IMR-90 (cell line): ENCODE measurements around the gene CD79A. TPM values are rescaled to one million over a fixed set of nuclear protein-coding genes. Genes with fewer than 3 reads are reported as not detected.

Source experiments
- ATAC-seq: fragments of 200-7000 bp; cut with Tn5 transposase; 2 replicates; pipeline ENCODE4 v1.9.1; 2020; ENCODE audit warnings: low read depth, mild to moderate bottlenecking, moderate library complexity
- BruUV-seq: library from RNA; stranded (reverse); fragments of 400-500 nt; replicated peaks from 2 replicates; lab custom pipeline; 2021; lab: Mats Ljungman, UMichigan
- CTCF ChIA-PET: fragments of 300-600 bp; formaldehyde crosslinking; extraction: SDS; loops from one replicate; lab custom pipeline; 2021; ENCODE audit warnings: antibody characterized with exemption; lab: Yijun Ruan, JAX
- POLR2A ChIA-PET: fragments of 300-600 bp; sonication (Branson Sonifier 250); formaldehyde crosslinking; loops from one replicate; lab custom pipeline; 2022; ENCODE audit warnings: antibody characterized with exemption; ENCODE audit not compliant: unreplicated experiment; lab: Charles Lee
- DNase-seq: peaks from one replicate; pipeline ENCODE4 v3.0.0; 2013
- H2AFZ ChIP-seq: replicated peaks from 2 replicates; pipeline ENCODE3; 2013; ENCODE audit warnings: low read length, mild to moderate bottlenecking; ENCODE audit not compliant: poor library complexity
- H2AK5ac ChIP-seq: 2 replicates; pipeline ENCODE4 v1.6.1; 2013; ENCODE audit warnings: low read depth, low read length, inconsistent platforms
- H2AK9ac ChIP-seq: replicated peaks from 2 replicates; pipeline ENCODE3; 2013; ENCODE audit warnings: mild to moderate bottlenecking, low read depth, low read length, moderate library complexity; ENCODE audit not compliant: poor library complexity
- H2BK120ac ChIP-seq: 2 replicates; pipeline ENCODE4 v1.6.1; 2013; ENCODE audit warnings: low read depth, low read length, inconsistent platforms
- H2BK15ac ChIP-seq: 3 replicates; pipeline ENCODE4 v1.6.1; 2013; ENCODE audit warnings: low read depth, low read length, inconsistent platforms
- H2BK20ac ChIP-seq: 2 replicates; pipeline ENCODE4 v1.6.1; 2013; ENCODE audit warnings: low read depth, mild to moderate bottlenecking, inconsistent platforms, low read length, moderate library complexity
- H2BK5ac ChIP-seq: 2 replicates; pipeline ENCODE4 v1.6.1; 2013; ENCODE audit warnings: mild to moderate bottlenecking, low read depth, low read length, inconsistent platforms; ENCODE audit not compliant: poor library complexity, severe bottlenecking
- H3K14ac ChIP-seq: replicated peaks from 2 replicates; pipeline ENCODE4 v1.6.1; 2013; ENCODE audit warnings: low read depth, low read length, inconsistent platforms
- H3K18ac ChIP-seq: 2 replicates; pipeline ENCODE4 v1.6.1; 2013; ENCODE audit warnings: low read depth, low read length, control low read depth
- H3K23ac ChIP-seq: 2 replicates; pipeline ENCODE4 v1.6.1; 2013; ENCODE audit warnings: low read depth, low read length, inconsistent platforms
- H3K27ac ChIP-seq: 2 replicates; pipeline ENCODE4 v1.5.1; 2013; ENCODE audit warnings: mild to moderate bottlenecking, control low read depth, low read length; ENCODE audit not compliant: insufficient read depth
- H3K27me3 ChIP-seq: 2 replicates; pipeline ENCODE4 v1.6.1; 2013; ENCODE audit warnings: low read length; ENCODE audit not compliant: control insufficient read depth, insufficient read depth
- H3K36me3 ChIP-seq: 2 replicates; pipeline ENCODE4 v1.6.1; 2013; ENCODE audit warnings: low read length, mixed read lengths; ENCODE audit not compliant: control insufficient read depth, insufficient read depth
- H3K4ac ChIP-seq: 2 replicates; pipeline ENCODE4 v1.6.1; 2013; ENCODE audit warnings: low read depth, low read length, inconsistent platforms
- H3K4me1 ChIP-seq: 2 replicates; pipeline ENCODE4 v1.6.1; 2013; ENCODE audit warnings: low read length, mixed read lengths; ENCODE audit not compliant: control insufficient read depth, insufficient read depth
- H3K4me2 ChIP-seq: 2 replicates; pipeline ENCODE4 v1.6.1; 2013; ENCODE audit warnings: low read depth, mild to moderate bottlenecking, control low read depth, low read length, moderate library complexity
- H3K4me3 ChIP-seq: 2 replicates; pipeline ENCODE4 v1.5.1; 2013; ENCODE audit warnings: low read depth, mild to moderate bottlenecking, control low read depth, low read length, moderate library complexity; ENCODE audit not compliant: insufficient read depth
- H3K56ac ChIP-seq: 2 replicates; pipeline ENCODE4 v1.6.1; 2013; ENCODE audit warnings: low read length, inconsistent platforms; ENCODE audit not compliant: insufficient read depth; ENCODE audit errors: extremely low read depth
- H3K79me1 ChIP-seq, 2 experiments: 2 replicates each; pipeline ENCODE4 v1.6.1; 2013; ENCODE audit warnings: low read length in 2 of 2, inconsistent platforms in 1 of 2, low read depth in 1 of 2
- H3K9ac ChIP-seq: 2 replicates; pipeline ENCODE4 v1.6.1; 2013; ENCODE audit warnings: low read depth, low read length, control low read depth
- H3K9me1 ChIP-seq: 2 replicates; pipeline ENCODE4 v1.6.1; 2013; ENCODE audit warnings: low read length, inconsistent platforms; ENCODE audit not compliant: insufficient read depth
- H3K9me3 ChIP-seq: 2 replicates; pipeline ENCODE4 v1.6.1; 2013; ENCODE audit warnings: low read length; ENCODE audit not compliant: control insufficient read depth, insufficient read depth
- H4K20me1 ChIP-seq: 2 replicates; pipeline ENCODE4 v1.6.1; 2013; ENCODE audit warnings: low read length, inconsistent platforms; ENCODE audit not compliant: insufficient read depth
- H4K5ac ChIP-seq: 2 replicates; pipeline ENCODE4 v1.6.1; 2013; ENCODE audit warnings: mild to moderate bottlenecking, low read depth, low read length, control low read depth
- H4K8ac ChIP-seq, 2 experiments: 2 replicates each; pipeline ENCODE4 v1.6.1; 2013; ENCODE audit warnings: low read depth in 2 of 2, low read length in 2 of 2, control low read depth in 1 of 2, inconsistent platforms in 1 of 2
- H4K91ac ChIP-seq: 2 replicates; pipeline ENCODE4 v1.6.1; 2013; ENCODE audit warnings: low read depth, low read length, inconsistent platforms; ENCODE audit not compliant: insufficient read depth
- BHLHE40 ChIP-seq: fragments of 150-350 bp; IDR thresholded peaks from 2 replicates; pipeline ENCODE4 v1.6.1; 2016; ENCODE audit warnings: mild to moderate bottlenecking, low read depth, low read length
- CEBPB ChIP-seq: IDR thresholded peaks from 2 replicates; pipeline ENCODE4 v1.6.1; 2012; ENCODE audit warnings: low read depth, low read length, improper control_type of control experiment
- CHD1 ChIP-seq: IDR thresholded peaks from 2 replicates; pipeline ENCODE4 v1.6.1; 2012; ENCODE audit warnings: low read depth, low read length, improper control_type of control experiment
- MAFK ChIP-seq: IDR thresholded peaks from 2 replicates; pipeline ENCODE4 v1.6.1; 2012; ENCODE audit warnings: low read depth, low read length, improper control_type of control experiment
- MXI1 ChIP-seq: IDR thresholded peaks from 2 replicates; pipeline ENCODE4 v1.6.1; 2012; ENCODE audit warnings: low read depth, mild to moderate bottlenecking, low read length, moderate library complexity, borderline replicate concordance
- NFE2L2 ChIP-seq: fragments of 150-350 bp; IDR thresholded peaks from 2 replicates; pipeline ENCODE4 v1.6.1; 2016; ENCODE audit warnings: low read depth, mild to moderate bottlenecking, low read length
- POLR2A ChIP-seq: IDR thresholded peaks from 2 replicates; pipeline ENCODE4 v1.6.1; 2012; ENCODE audit warnings: mild to moderate bottlenecking, low read depth, low read length
- RFX5 ChIP-seq: IDR thresholded peaks from 2 replicates; pipeline ENCODE4 v1.8.0; 2012; ENCODE audit warnings: low read depth, mild to moderate bottlenecking, low read length, moderate library complexity
- SMC3 ChIP-seq: fragments of 150-350 bp; IDR thresholded peaks from 2 replicates; pipeline ENCODE4 v1.6.1; 2016; ENCODE audit warnings: low read depth, mild to moderate bottlenecking, antibody characterized with exemption, low read length, moderate library complexity
- WGBS, 2 experiments: methylation state at CpG; one replicate each; pipeline versions ENCODE4 v1.1.5 to v1.1.7; 2013; ENCODE audit warnings: missing lambda C conversion rate in 2 of 2; ENCODE audit not compliant: insufficient read length in 1 of 2; ENCODE audit errors: extremely low coverage in 2 of 2; 5-methylcytosine and 5-hydroxymethylcytosine counted together
- dilution Hi-C: fragments of 300-500 bp; cut with HindIII; formaldehyde crosslinking; loops from one replicate; pipeline ENCODE4 v1.14.3; 2018; ENCODE audit warnings: low sequenced_read_pairs; ENCODE audit not compliant: unreplicated experiment
- in situ Hi-C: fragments of 300-500 bp; cut with MboI; formaldehyde crosslinking; loops from 3 replicates; pipeline ENCODE4 v1.14.3; 2019; ENCODE audit warnings: low sequenced_read_pairs, inconsistent platforms, mixed read lengths
- intact Hi-C: fragments of 100-400 bp; cut with micrococcal nuclease; formaldehyde crosslinking; loops from 2 replicates; pipeline ENCODE4 v1.10.0; 2022
- polyA plus RNA-seq, 3 experiments: library from polyadenylated mRNA; depleted of rRNA; stranded (reverse); fragments of >200 nt; gene quantifications; 2 replicates each; pipeline ENCODE4 v1.2.3, GENCODE V29; 2012; ENCODE audit warnings: low replicate concordance in 1 of 3
- total RNA-seq: library from RNA; depleted of rRNA; stranded (reverse); fragments of >200 nt; gene quantifications from 2 replicates; pipeline ENCODE4 v1.2.3, GENCODE V29; 2012
- TF ChIP-seq, protein P1 (sequence below): fragments of 150-350 bp; IDR thresholded peaks from 2 replicates; pipeline ENCODE4 v1.6.1; 2017; ENCODE audit warnings: mild to moderate bottlenecking, antibody characterized with exemption, low read length, low read depth
- TF ChIP-seq, protein P2 (sequence below): fragments of 150-350 bp; IDR thresholded peaks from 2 replicates; pipeline ENCODE4 v1.6.1; 2016; ENCODE audit warnings: low read depth, mild to moderate bottlenecking, low read length, moderate library complexity, borderline replicate concordance

Gene CD79A
- total and polyA plus RNA-seq, 2 of the 4 experiments (the other 2 are of a cell fraction) = 0.19 TPM; not detected in 1

DNA sequence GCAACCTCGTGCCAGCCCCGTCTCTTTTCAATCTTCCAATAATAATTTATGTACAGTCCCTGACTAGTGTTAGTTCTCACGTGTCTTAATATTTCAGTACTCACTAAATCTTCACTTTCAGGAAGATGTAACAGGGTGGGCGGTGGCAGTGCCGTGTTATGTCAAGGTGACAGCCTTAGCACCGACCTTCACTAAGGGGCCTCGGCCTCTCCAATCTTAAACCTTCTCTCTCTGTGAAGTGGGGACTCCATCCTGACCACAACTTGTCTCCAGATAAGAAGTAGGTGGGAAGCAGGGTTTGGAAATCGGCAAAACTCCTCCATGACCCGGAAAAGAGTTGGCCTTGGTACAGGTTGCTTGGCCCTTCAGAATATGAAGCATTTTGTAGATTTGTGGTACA lies 15.2 kb upstream of the CD79A start (continued):
- TF ChIP-seq MXI1 (no peak), POLR2A (no peak)
- TF ChIP-seq, protein P1, sequence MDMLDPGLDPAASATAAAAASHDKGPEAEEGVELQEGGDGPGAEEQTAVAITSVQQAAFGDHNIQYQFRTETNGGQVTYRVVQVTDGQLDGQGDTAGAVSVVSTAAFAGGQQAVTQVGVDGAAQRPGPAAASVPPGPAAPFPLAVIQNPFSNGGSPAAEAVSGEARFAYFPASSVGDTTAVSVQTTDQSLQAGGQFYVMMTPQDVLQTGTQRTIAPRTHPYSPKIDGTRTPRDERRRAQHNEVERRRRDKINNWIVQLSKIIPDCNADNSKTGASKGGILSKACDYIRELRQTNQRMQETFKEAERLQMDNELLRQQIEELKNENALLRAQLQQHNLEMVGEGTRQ = no peak

DNA sequence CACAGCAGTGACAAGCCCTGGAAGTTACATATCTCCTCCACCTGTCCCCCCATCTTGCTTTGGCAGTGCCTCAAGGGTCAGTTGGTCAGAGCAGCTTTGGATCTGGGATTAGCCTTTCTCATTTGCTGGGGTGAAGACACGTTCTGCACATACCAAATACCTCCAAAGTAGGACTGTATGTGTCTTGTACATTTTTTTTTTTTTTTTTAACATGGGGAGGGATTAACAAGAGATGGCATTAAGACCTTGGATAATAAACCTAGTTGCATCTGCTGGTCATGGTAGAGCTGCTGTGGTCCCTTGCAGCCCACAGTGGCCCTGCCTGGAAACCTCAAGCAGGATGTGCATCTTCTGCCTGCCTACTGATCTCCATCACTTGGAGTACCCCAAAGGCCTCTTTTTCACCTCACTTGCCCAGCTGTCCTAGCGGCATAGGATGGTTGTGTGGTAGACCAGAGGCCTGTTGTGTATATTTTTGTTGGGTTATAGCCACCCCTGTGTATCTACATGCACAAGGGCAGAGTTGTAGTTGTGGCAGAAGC lies 14.6 kb upstream of the CD79A start:
- H3K4me3 ChIP-seq = no peak overlapping the region
- no peak overlapping the region for H4K5ac ChIP-seq
- H4K8ac ChIP-seq = no peak overlapping the region; a peak in 1 of 4 replicates
- BruUV-seq = no TSS peak
- DNase-seq (no peak), ATAC-seq (no peak)
- no peak overlapping the region for H3K56ac ChIP-seq
- no peak overlapping the region for H2BK15ac ChIP-seq
- H4K20me1 ChIP-seq = peaks cover 68% of the 10 kb centered on the region
- in situ Hi-C loops = no loop called here
- ChIA-PET CTCF (interaction anchor here (0.7 kb wide), 1 partner anchor 499 kb away, joined by 7 read pairs; the partner anchor contains the start of gene B9D2), POLR2A (no interaction called here)
- H2AFZ ChIP-seq = no peak overlapping the region
- H3K23ac ChIP-seq = 0 out of 2 replicates have a peak overlapping the region, but pooled peaks have one; percentile 68
- no CpG with 5 or more reads among the region's 2 CpGs for WGBS, 2 experiments
- H3K27me3 ChIP-seq = no peaks in the 10 kb centered on the region
- H3K27ac ChIP-seq = no peak overlapping the region
- H3K9me3 ChIP-seq = no peaks in the 10 kb centered on the region
- H3K9ac ChIP-seq = peak overlapping the region; percentile 23; the same call in 1 of the 2 replicates
- peaks cover 16 to 58% of the 10 kb centered on the region in 2 experiments for H3K79me1 ChIP-seq
- H2AK5ac ChIP-seq = no peak overlapping the region
- H3K14ac ChIP-seq = no peak overlapping the region
- H2BK120ac ChIP-seq = no peak overlapping the region
- no peak overlapping the region for H2AK9ac ChIP-seq
- peaks cover 24% of the 10 kb centered on the region for H3K9me1 ChIP-seq
- H3K4me2 ChIP-seq = peak overlapping the region; percentile 34; the same call in 1 of the 2 replicates
- no peak overlapping the region for H2BK5ac ChIP-seq
- H3K4ac ChIP-seq = no peak overlapping the region
- no peak overlapping the region for H3K18ac ChIP-seq
- dilution Hi-C loops = no loop called here
- H3K36me3 ChIP-seq = peaks cover 53% of the 10 kb centered on the region
- intact Hi-C loops = no loop called here
- H4K91ac ChIP-seq = no peak overlapping the region
- peaks cover 12% of the 10 kb centered on the region for H3K4me1 ChIP-seq
- no peak overlapping the region for H2BK20ac ChIP-seq
- TF ChIP-seq MXI1 (no peak), MAFK (no peak), RFX5 (no peak), BHLHE40 (no peak), CEBPB (no peak), NFE2L2 (no peak), SMC3 (no peak), POLR2A (no peak), CHD1 (no peak)
- TF ChIP-seq, protein P1 = no peak
- TF ChIP-seq, protein P2, sequence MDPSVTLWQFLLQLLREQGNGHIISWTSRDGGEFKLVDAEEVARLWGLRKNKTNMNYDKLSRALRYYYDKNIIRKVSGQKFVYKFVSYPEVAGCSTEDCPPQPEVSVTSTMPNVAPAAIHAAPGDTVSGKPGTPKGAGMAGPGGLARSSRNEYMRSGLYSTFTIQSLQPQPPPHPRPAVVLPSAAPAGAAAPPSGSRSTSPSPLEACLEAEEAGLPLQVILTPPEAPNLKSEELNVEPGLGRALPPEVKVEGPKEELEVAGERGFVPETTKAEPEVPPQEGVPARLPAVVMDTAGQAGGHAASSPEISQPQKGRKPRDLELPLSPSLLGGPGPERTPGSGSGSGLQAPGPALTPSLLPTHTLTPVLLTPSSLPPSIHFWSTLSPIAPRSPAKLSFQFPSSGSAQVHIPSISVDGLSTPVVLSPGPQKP = no peak
